Measurements from ENCODE around the gene TPRA1. TPM values are rescaled to one million over a fixed set of nuclear protein-coding genes. Genes with fewer than 3 reads are reported as not detected.

Gene TPRA1
- 43.9 to 56.4 TPM (median 52.9 TPM) in 5 replicates for total RNA-seq (2022; extraction: Qiagen RNA extraction; ENCODE audit: low read depth)

GRCh38 chr3:127590593-127591465 lies at the start of gene TPRA1:
Gene TPRA1, minus strand, starts transcription at chr3:127590733. Its CDS starts 10,587 bp downstream, at chr3:127580146.

GRCh38 chr3:127628788-127629466 lies 38.4 kb upstream of the TPRA1 start, which contains the start of gene PODXL2:
Gene PODXL2, plus strand, starts transcription at chr3:127629185. Its CDS starts 35 bp downstream, at chr3:127629220.

Other genes with a start within 250 kb of the TPRA1 start
- gene MCM2, start 7.7 kb upstream of the TPRA1 start, total RNA-seq (2022; extraction: Qiagen RNA extraction; ENCODE audit: low read depth), result 48.8 to 57.1 TPM (median 54.5 TPM) in 5 replicates
- 7.6 to 10.9 TPM (median 9.9 TPM) in 5 replicates for gene PODXL2, start 38.5 kb upstream of the TPRA1 start, total RNA-seq (2022; extraction: Qiagen RNA extraction; ENCODE audit: low read depth)
- gene ABTB1, start 82.2 kb upstream of the TPRA1 start, total RNA-seq (2022; extraction: Qiagen RNA extraction; ENCODE audit: low read depth), result 12.8 to 18.1 TPM (median 16.2 TPM) in 5 replicates
- gene MGLL, start 231.8 kb upstream of the TPRA1 start, total RNA-seq (2022; extraction: Qiagen RNA extraction; ENCODE audit: low read depth), result 64.9 to 77.9 TPM (median 72.2 TPM) in 5 replicates